Kidney (tissue), 14 donors: ENCODE data around the gene ETV6. TPM values are rescaled to one million over a fixed set of nuclear protein-coding genes. Genes with fewer than 3 reads are reported as not detected.

Experiments used
- DNase-seq, 5 donors: peaks; one replicate each; pipeline ENCODE4 v3.0.0-alpha.2; 2013 to 2020
- FAIRE-seq: peaks from 2 replicates; lab custom pipeline; 2012; peaks lifted over from hg19 to GRCh38; lab: Jason Lieb, UNC
- H3K27ac ChIP-seq, 2 donors: one replicate each; pipeline ENCODE4 v1.7.0; 2013; ENCODE audit warnings: low read depth in 2 of 2, low read length in 2 of 2, inconsistent platforms in 1 of 2
- H3K27me3 ChIP-seq: one replicate; pipeline ENCODE4 v1.7.1; 2013; ENCODE audit warnings: low read length, inconsistent platforms; ENCODE audit not compliant: control insufficient read depth, insufficient read depth
- H3K36me3 ChIP-seq, 3 donors: one replicate each; pipeline versions ENCODE4 v1.7.0 to v1.7.1; 2013; ENCODE audit warnings: low read length in 3 of 3, control low read depth in 1 of 3, inconsistent platforms in 1 of 3; ENCODE audit not compliant: insufficient read depth in 3 of 3, control insufficient read depth in 2 of 3
- H3K4me1 ChIP-seq, 3 donors: one replicate each; pipeline versions ENCODE4 v1.7.0 to v1.7.1; 2013; ENCODE audit warnings: low read length in 3 of 3, inconsistent platforms in 1 of 3, low read depth in 1 of 3; ENCODE audit not compliant: control insufficient read depth in 2 of 3, insufficient read depth in 2 of 3
- H3K4me3 ChIP-seq, 3 donors: one replicate each; pipeline versions ENCODE4 v1.7.0 to v1.8.1; 2013; ENCODE audit warnings: low read length in 3 of 3, control low read depth in 1 of 3, inconsistent platforms in 1 of 3
- H3K9ac ChIP-seq, 3 donors: one replicate each; pipeline versions ENCODE4 v1.7.0 to v1.7.1; 2013; ENCODE audit warnings: low read length in 3 of 3, control low read depth in 1 of 3, inconsistent platforms in 1 of 3
- H3K9me3 ChIP-seq, 3 donors: one replicate each; pipeline versions ENCODE4 v1.7.0 to v1.7.1; 2013; ENCODE audit warnings: low read length in 3 of 3, control low read depth in 1 of 3, inconsistent platforms in 1 of 3; ENCODE audit not compliant: control insufficient read depth in 2 of 3, insufficient read depth in 1 of 3
- intact Hi-C: fragments of 100-400 bp; cut with DNase I; formaldehyde crosslinking; loops from one replicate; pipeline ENCODE4 v1.11.1; 2022
- polyA plus RNA-seq: library from polyadenylated mRNA; stranded (reverse); fragments of 350-450 nt; fragmentation: Illumina TruSeq; extraction: RNeasy Lipid Tissue Mini Kit (QIAGEN cat#74804); gene quantifications from one replicate; pipeline ENCODE4 v1.2.3, GENCODE V29; 2014; ENCODE audit warnings: low read depth, low replicate concordance; ENCODE audit not compliant: insufficient read depth
- total RNA-seq: library from RNA; stranded (reverse); fragmentation: NEBNext Ultra II Directional; extraction: Animal tissue kit (Norgen Biotek cat#: 25700); gene quantifications from one replicate; pipeline ENCODE4 v1.2.1, GENCODE V29; 2021
- TF ChIP-seq, protein P1 (sequence below): IDR thresholded peaks from 3 replicates; pipeline ENCODE4 v1.5.1; 2012; ENCODE audit warnings: mild to moderate bottlenecking, moderate library complexity, borderline replicate concordance; ENCODE audit not compliant: insufficient read depth; ENCODE audit errors: extremely low read depth
- donor health status: control.
- donor health status: control.
- donor health status: control.
- donor health status: control.
- donor health status: control.
- donor health status: DM: yes; HTN: yes; CAD: no.
- donor health status: Normal renal cell carcinoma (clear cell type).

The ETV6 gene
- total and polyA plus RNA-seq, 2 donors from 2014 or later, result 5.2 to 59.8 TPM

DNA sequence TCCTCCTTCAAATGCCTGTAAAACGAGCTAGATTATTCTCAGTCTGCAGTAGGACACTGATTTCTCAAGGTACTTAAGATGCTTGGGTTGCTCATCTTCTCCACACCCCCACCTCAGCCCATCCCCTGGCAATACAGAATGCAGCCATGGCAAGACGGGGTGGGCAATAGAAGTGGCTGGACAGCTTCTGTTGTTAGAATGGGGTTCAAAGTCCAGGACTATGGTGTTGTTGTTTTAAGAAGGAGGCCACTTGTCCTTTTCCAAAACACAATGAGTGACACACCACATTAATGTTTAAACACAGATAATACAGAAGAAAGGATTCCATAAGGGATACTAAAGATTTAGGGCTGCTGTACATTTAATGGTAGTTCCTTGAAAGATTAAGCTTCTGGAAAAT, 232.4 kb downstream of the ETV6 start:
- no peak for FAIRE-seq

DNA sequence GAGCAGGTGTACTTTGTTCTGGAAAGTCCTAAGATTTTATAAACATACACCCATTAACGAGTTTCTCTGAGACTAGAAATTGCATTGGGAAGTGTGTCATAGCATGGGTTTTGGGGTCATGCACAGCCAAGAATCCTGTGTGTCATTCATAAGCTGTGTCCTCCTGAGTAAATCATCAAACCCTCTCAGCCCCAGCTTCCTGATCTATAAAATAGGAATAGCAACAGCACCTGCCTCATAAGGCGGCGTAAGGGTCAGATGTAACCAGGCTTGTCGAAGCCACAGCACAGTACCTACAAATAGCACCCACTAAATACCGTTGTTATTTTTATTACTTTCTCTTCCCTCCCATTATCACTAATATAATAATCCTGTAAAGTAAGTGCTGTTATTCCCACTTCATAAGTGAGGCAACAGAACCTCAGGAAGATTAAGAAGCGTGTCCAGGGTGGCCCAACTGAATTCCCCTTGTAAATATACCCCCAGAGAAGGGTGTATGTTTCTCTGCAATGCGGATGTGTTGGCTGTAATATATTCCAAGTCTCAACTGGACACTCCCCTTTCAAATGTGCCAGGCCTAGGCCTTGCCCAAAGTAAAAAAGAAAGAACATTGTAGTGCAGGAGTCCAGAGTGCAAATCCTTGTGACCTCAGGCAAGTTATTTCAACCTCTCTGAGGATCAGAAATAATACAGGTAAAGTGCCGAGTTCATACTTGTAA, 233.0 kb downstream of the ETV6 start:
- TF ChIP-seq, protein P1, sequence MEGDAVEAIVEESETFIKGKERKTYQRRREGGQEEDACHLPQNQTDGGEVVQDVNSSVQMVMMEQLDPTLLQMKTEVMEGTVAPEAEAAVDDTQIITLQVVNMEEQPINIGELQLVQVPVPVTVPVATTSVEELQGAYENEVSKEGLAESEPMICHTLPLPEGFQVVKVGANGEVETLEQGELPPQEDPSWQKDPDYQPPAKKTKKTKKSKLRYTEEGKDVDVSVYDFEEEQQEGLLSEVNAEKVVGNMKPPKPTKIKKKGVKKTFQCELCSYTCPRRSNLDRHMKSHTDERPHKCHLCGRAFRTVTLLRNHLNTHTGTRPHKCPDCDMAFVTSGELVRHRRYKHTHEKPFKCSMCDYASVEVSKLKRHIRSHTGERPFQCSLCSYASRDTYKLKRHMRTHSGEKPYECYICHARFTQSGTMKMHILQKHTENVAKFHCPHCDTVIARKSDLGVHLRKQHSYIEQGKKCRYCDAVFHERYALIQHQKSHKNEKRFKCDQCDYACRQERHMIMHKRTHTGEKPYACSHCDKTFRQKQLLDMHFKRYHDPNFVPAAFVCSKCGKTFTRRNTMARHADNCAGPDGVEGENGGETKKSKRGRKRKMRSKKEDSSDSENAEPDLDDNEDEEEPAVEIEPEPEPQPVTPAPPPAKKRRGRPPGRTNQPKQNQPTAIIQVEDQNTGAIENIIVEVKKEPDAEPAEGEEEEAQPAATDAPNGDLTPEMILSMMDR, result no peak
- intact Hi-C loops, result no loop called here
- H3K36me3 ChIP-seq, result peaks cover 0 to 2% (median 0%) of the 10 kb centered on the region in 3 donors
- no peak for DNase-seq
- H3K9me3 ChIP-seq, result no peaks in the 10 kb centered on the region
- peaks cover 0 to 8% (median 4%) of the 10 kb centered on the region in 3 donors for H3K4me1 ChIP-seq
- no peak overlapping the region for H3K9ac ChIP-seq
- no peak for FAIRE-seq
- no peak overlapping the region for H3K4me3 ChIP-seq
- H3K27me3 ChIP-seq, result no peaks in the 10 kb centered on the region
- no peak overlapping the region for H3K27ac ChIP-seq

More for the DNA sequence above, 232.4 kb downstream of the ETV6 start:
- Histone ChIP-seq H3K4me3 (no peak overlapping the region), H3K9me3 (no peaks in the 10 kb centered on the region), H3K27me3 (no peaks in the 10 kb centered on the region), H3K27ac (no peak overlapping the region), H3K9ac (no peak overlapping the region), H3K36me3 (peaks cover 0 to 2% (median 0%) of the 10 kb centered on the region in 3 donors), H3K4me1 (peaks cover 0 to 8% (median 4%) of the 10 kb centered on the region in 3 donors)
- TF ChIP-seq, protein P1, result no peak
- no peak for DNase-seq
- intact Hi-C loops, result no loop called here

DNA sequence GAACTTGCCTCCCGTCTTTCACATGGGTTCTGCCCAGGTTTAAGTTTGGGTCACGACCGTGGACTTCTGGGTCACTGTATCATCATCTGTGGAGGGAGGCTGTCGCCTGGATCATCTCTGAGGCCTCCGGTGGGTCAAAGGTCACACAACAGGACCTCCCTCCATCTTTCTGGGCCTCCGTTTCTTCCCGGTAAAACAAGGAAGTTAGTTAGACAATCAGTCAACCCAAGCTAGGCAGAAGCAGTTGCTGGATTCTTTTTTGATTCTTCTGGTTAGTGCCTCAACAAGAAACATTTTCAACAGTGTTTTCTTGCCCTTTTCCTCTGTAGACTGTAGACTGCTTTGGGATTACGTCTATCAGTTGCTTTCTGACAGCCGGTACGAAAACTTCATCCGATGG, 234.6 kb downstream of the ETV6 start:
- H3K9ac ChIP-seq, result no peak overlapping the region
- H3K4me1 ChIP-seq, result peaks cover 0 to 2% (median 0%) of the 10 kb centered on the region in 3 donors
- DNase-seq (no peak), FAIRE-seq (no peak)
- H3K27me3 ChIP-seq, result no peaks in the 10 kb centered on the region
- TF ChIP-seq, protein P1, result no peak
- H3K9me3 ChIP-seq, result no peaks in the 10 kb centered on the region
- intact Hi-C loops, result no loop called here
- H3K36me3 ChIP-seq, result peaks cover 0 to 5% (median 2%) of the 10 kb centered on the region in 3 donors
- H3K27ac ChIP-seq, result no peak overlapping the region
- no peak overlapping the region for H3K4me3 ChIP-seq
